Heart left ventricle (tissue), 13 donors: ENCODE measurements around the gene IL1RAPL1.

ENCODE experiments used
- POLR2A ChIP-seq, 2 donors: fragments of 450-650 bp; IDR thresholded peaks; one replicate each; pipeline ENCODE4 v1.6.1; 2017; ENCODE audit warnings: antibody characterized with exemption in 2 of 2, mild to moderate bottlenecking in 2 of 2, moderate library complexity in 2 of 2
- TF ChIP-seq, protein P1 (sequence below), 12 donors: fragments of 200-600 bp; sonication (generic) in 4 of 12; IDR thresholded peaks; one replicate each; pipeline versions ENCODE4 v1.5.0 to v1.8.0; 2018 to 2022; ENCODE audit warnings: antibody characterized with exemption in 12 of 12, mild to moderate bottlenecking in 5 of 12
- donor health status: ischemic (EF 13 %, LVEDD 7.1; RV severe dilation, severe dysfunction).
- donor health status: DM: no; HTN: yes; CAD: no.
- donor health status: DM: no; HTN: no; CAD: no.
- donor health status: ischemic (EF 25% LVEDD 6.9; RV normal size, moderate dysfunction).
- donor health status: ischemic (EF 25% LVEDD 5.7; RV mildly dilated, moderate dysfunction).
- donor health status: ischemic (EF 35%, LVEDD 5.7; RV mildly dilated, moderate dysfunction).
- donor health status: nonischemic (EF 11% LVEDD 7.7; RV severe dilation, severe dysfunction).
- donor health status: DM: yes; HTN: yes; CAD: no.
- donor health status: PGD.
- donor health status: ischemic (EF 29% LVEDD 5.4; RV normal size, mild dysfunction).
- donor health status: nonischemic (EF 23%, LVEDD 6.1; RV moderate dilation, normal function).

DNA sequence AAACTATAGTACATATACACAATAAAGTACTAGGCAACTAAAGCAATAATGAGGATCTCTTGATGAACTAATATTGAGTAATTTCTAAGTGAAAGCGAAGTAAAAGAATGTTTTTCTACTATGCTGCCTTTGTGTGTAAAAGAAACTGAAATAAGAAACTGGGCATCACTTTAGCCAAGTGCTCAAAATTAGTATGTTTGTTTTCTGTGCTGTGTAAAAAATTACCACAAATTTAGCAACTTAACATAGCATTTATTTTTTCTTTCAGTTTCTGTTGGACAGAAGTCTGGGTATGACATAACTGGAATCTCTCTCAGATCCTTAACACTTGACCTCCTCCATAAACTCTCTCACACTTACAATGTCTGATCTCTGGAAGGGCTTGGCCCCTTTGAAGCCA is 941.0 kb downstream of the IL1RAPL1 start:
- TF ChIP-seq POLR2A (IDR thresholded peaks at IDR 0.05) = no peak
- TF ChIP-seq, protein P1, sequence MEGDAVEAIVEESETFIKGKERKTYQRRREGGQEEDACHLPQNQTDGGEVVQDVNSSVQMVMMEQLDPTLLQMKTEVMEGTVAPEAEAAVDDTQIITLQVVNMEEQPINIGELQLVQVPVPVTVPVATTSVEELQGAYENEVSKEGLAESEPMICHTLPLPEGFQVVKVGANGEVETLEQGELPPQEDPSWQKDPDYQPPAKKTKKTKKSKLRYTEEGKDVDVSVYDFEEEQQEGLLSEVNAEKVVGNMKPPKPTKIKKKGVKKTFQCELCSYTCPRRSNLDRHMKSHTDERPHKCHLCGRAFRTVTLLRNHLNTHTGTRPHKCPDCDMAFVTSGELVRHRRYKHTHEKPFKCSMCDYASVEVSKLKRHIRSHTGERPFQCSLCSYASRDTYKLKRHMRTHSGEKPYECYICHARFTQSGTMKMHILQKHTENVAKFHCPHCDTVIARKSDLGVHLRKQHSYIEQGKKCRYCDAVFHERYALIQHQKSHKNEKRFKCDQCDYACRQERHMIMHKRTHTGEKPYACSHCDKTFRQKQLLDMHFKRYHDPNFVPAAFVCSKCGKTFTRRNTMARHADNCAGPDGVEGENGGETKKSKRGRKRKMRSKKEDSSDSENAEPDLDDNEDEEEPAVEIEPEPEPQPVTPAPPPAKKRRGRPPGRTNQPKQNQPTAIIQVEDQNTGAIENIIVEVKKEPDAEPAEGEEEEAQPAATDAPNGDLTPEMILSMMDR (IDR thresholded peaks at IDR 0.05) = no peak
